ENCODE data around the gene ZNF213.

Gene ZNF213

DNA sequence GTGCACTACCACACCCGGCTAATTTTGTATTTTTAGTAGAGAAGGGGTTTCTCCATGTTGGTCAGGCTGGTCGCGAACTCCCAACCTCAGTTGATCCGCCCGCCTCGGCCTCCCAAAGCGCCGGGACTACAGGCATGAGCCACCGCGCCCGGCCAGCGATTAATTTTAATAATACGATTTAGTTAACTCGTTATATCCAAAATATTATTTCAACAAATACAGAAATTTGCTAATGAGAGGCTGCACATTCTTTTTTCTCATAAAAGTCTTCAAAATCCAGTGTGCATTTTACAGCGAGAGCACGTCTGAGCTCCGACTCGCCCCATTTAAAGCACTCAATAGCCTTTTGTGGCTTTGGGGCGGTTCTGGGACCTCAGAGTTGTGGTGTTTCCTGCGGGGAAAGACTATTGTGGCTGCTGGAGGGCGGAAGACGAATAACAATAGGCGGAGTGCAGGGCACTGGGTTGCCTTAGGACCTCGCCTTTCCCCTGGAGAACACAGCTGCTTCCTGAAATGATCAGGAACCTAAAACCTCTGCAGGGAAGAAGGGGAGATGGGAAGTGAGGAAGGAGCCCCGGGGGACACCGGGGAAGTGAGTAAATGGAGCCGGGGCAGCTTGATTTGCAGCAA is 32.9 kb upstream of the ZNF213 start:
- DNase-seq: no peak

DNA sequence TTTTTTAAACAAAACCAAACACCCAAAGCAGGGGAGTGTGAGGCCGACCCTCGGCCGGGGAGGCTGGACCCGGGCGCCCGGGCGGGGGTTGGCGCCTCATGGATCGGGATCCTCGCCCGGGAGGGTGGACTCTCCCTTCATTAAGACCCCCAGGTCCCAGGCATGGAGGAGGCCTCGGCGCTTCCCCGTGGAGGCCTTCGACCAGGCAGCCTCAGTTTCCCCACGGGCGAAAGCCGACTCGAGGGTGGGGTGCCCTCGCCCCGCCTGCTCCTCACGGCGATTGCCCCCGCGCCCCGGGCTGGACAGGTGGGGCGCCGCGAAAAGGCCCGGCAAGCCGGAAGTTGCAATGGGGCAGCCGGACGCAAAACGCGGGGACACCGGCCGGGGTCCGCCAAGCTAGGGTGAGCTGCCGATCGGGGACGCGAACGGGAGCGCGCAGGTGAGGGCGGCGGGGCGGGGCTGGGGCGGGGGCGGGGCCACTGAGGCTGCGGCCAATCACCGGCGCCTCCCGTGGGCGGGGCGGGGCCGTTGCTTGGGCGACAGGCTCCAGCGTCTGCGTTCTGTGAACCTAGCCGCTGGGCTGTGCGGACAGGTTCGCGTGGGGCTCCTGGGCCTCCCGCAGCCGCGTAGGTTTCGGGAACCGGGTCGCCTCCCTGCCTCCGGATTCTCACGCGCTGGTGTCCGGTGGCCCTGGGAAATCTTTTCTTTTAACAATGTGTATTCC is 28.5 kb upstream of the ZNF213 start:
- DNase-seq: peak; percentile 96

DNA sequence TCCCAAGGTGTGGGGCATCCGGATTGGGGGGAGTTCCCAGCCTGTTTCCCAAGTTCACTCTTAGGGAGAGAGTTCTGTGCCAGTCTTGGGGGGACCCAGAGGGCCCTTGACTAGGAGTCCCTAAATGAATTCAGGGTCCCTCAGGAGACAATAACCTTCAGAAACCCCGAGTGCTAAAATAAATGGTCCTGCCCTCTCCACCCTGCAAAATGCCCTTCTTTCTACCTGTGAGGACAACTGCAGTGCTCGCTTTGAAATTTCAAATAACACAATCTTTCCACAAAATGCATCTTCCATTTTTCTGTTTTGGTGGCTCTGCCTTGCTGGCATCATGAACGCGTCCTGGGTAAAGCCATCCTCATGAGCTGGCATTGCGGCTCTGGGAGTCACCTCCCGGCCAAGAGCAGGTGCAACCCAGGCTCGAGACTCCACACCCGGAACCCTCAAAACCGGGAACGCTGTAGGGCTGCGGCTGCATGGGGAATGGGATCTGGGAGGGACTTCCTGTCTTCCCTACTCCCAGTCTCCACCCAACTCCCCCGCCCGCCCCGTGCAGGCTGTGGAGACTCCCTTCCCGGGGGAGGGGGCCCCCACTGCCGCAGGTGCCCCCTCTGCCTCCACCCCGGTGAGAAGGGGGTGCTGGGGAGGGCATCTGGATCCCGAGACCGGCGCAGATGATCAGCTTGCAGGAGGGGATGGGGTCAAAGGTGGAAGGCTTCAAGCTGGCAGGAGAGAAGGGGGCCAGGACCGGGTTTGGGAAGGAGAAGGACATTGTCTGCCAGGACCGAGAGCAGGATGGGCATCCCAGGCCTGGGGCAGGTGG is 22.6 kb upstream of the ZNF213 start, which contains the start of gene ZNF205:
TSS of gene ZNF205 (plus strand) at position 529 of the 823 bp plus-strand sequence. CDS start 845 bp downstream, outside the sequence.
- peak; percentile 91 for DNase-seq

DNA sequence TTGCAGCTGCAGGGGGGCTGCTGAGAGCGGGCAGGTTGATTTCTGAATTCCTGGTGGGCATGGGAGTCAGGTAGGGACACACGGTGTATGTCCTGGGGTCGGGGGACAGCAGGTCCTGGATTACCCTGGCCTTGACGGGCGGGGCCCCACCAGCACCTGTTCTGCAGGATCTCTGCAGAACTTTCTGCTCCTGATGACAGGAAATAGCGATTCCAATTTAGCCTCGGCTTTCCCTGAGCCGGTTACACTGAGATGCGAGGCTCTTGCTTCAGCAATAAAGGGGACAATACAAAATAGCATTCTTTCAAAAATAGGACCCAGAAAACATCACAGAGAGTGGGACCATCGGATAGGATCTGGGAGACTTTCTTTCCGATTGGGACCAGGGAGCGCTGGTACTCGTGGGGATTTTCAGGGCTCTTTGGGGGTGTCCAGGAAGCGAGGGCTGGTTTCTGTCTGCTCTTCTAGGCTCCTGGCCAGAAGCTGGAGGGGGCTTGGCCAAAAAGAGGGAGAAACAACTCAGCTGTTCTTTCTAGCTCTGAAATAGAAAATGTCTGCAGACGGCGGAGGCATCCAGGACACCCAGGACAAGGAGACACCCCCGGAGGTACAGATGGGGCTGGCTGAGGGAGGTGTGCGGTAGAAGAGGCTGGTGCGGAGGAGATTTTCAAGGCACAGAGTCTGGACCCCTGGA is 21.8 kb upstream of the ZNF213 start:
- DNase-seq: no peak

DNA sequence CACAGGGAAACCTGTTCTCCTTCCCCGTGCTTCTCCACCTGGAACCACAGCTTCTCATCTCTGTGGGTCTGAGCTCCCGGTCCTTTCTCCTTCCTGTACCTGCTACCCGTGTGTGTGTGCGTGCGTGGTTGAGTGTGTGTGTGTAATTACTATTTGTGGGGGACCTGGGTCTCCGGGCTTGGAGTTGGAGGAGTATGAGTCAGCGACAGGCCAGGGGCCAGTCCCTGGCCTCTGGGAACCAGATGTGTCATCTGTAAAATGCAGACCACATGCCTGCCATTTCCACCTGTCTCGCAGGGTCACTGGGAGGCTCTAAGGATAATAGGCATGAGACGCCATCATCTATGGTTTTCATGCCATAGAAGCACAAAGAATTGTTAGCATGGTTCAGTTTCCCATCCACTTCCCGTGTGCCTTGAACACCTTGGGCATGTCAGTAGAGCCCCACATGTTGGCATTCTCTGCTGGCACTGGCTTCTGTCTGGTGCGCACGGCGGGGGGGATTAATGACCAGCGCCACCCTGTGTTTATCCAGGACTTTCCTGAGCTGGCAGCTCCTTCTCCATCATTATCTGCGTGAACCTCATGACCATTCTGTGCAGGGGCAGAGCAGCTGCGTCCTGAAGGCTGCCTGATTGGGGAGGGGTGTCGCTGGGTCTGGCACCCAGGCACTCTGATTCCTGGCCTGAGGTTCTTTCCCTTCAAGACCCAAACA is 20.9 kb upstream of the ZNF213 start:
- no peak for DNase-seq

DNA sequence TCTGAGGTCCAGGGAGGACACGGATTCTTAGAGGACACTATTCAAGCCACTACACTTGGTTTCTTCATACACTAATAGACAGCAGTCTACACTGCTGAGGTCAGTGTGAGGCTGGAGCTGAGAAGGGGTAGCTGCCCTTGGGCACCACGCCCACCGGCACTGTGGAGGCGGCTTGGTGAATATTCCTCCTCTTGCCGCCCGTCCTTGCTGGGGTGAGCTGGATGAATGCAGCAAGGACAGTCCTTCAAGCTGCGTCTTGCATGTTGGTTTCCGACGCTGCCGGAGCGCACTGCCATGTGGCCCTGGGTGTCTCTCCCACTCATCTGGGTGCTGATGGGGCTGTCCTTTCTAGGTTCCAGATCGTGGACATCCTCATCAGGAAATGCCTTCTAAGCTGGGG is 19.8 kb upstream of the ZNF213 start:
- DNase-seq: no peak

DNA sequence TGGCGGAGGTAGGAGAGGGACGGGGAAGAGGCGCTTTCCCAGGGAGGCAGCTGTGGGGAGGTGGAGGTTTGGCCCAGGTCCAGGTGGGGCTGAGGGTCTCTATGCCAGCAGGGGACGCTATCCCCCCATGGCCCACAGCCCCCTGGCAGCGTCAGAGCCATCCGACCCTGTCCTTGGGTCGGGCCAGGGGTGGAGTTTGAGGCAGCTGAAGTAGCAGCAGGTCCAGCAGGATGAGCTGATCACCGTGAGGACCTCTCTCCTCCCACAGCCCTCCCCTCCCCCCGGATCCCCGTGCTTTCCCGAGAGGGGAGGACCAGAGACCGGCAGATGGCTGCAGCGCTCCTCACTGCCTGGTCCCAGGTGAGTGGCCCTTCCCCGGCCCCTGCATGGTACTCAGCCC is 19.3 kb upstream of the ZNF213 start:
- DNase-seq: no peak

DNA sequence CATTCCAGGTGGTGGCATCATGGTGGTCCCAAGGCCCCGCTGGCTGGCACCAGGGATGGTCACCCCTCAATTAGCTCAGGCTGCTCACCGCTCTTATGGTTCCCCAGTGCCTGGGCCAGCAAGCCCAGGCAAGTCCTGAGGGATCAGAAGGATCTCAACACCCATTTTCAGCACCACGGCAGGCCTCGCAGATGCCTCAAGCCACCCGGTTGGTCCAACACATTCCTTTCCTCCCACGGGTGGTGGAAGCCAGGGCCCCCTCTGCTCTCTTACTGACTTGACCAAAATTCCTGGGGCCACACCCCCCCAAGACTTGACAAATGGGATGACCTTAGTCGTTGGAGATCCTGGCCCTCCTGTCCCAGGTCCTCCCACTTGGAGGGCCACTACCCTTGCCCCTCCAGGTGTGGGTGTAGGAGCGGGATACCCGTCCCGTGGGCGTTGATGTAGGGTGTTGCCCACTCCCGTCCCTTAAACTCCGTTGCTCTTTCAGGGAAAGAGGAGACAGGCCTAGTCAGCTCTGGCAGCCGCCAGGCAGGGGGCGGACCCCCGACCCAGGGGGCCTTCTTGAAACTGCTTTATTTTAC is 16.5 kb upstream of the ZNF213 start:
- DNase-seq: no peak

DNA sequence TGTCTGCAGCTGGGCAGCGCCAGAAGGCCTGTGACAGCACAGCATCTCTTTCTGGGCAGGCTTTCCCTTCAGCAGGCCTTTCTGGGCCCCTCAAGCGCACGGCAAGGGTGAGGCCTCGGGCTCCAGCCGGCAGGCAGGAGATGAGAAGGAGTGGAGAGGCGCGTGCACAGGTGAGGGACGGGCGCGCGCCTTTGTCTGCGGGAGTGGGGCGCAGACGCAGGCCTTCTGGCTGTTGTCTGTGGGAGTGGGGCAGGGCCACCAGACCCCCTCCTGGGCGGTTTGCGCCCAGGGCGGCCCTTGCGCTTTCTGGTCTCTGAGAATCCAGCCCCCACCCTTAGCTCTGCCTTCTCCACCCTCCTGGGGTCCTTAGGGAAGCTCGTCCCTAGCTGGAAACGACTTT is 16.0 kb upstream of the ZNF213 start:
- no peak for DNase-seq

DNA sequence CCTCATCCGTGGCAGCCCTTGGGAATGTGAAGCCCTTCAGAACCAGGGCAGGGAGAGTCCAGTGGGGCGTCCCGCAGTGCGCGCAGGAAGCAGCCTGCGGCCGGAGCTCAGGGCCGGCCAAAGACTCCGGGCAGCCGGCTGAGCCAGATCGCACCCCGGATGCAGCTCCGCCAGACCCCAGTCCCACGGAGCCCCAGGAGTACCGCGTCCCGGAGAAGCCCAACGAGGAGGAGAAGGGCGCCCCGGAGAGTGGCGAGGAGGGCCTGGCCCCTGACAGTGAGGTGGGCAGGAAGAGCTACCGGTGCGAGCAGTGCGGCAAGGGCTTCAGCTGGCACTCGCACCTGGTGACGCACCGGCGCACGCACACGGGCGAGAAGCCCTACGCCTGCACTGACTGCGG is 15.5 kb upstream of the ZNF213 start:
- DNase-seq: no peak

DNA sequence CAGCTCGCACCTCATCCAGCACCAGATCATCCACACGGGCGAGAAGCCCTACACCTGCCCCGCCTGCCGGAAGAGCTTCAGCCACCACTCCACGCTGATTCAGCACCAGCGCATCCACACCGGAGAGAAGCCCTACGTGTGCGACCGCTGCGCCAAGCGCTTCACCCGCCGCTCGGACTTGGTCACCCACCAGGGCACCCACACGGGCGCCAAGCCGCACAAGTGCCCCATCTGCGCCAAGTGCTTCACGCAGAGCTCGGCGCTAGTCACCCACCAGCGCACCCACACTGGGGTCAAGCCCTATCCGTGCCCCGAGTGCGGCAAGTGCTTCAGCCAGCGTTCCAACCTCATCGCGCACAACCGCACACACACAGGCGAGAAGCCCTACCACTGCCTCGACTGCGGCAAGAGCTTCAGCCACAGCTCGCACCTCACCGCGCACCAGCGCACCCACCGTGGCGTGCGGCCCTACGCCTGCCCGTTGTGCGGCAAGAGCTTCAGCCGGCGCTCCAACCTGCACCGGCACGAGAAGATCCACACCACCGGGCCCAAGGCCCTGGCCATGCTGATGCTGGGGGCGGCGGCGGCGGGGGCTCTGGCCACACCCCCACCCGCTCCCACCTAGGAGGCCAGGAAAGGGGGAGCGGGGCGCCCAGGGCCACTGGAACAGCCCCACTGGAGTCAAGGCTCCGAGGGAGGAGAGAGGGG is 15.0 kb upstream of the ZNF213 start:
- DNase-seq: no peak

DNA sequence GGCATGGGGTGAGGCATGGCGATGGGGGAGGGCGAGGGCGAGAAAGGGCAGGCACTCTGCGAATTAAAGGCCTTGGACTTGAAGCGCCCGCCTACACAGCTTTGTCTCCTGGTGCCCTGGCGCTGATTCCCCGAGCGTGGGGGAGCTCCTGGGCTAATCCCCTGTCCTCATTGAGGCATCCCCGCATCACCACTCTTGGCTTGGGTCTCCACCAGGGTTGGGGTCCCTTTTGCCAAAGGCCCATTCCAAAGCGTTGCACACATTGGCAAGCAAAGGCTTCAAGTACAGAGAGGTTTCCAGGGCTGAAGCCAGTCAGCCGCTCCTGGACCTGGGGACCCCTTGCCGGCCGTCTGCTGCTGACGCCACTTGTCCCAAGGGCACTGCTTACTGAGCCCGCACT is 14.4 kb upstream of the ZNF213 start:
- DNase-seq: no peak

DNA sequence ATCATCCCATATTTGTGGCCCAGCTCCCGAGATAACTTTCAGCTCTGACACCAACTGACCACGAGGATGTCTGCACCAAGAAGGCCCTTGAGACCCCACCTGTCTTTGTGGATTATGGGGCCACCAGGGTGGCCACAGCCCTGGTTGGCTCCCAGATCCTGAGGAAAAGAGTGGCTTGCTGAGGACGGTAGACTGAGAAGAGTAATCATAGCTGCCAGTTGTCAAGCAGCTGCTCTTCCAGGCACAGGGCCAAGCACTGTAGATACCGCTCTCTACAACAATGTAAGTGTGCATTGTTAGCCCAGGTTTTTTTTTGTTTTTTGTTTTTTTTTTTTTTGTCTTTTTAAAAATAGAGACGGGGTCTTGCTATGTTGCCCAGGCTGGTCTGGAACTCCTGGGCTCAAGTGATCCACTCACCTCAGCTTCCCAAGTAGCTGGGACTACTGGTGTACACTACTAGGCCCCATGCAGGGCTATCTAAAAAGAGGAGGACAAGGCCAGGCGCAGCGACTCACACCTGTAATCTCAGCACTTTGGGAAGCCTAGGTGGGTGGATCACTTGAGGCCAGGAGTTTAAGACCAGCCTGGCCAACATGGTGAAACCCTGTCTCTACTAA is 12.9 kb upstream of the ZNF213 start:
- DNase-seq: peak; percentile 19

DNA sequence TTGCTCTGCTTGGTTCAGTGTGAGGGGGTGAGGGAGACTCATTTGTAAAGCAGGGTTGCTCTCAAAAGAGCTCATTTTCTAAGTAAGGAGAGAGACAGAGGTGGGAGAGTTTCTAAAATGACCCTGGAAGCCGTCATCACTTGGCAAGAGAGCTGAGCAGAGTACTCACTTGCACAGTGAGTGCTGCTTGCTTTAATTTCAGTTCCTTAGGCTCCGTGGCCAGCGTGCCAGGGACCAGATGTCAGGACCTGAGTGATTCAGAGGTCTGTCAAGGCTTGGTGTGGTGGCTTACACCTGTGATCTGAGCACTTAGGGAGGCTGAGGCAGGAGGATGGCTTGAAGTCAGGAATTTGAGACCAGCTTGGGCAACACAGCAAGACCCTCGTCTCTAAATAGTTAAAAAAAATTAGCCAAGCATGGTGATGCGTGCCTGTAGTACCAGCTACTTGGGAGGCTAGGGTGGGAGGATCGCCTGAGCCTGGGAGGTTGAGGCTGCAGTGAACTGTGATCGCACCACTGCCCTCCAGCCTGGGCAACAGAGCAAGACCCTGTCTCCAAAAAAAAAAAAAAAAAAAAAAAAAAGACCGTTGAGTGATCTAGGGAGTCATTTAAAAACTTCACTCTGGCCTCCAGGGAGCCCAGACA is 11.8 kb upstream of the ZNF213 start:
- DNase-seq: no peak

DNA sequence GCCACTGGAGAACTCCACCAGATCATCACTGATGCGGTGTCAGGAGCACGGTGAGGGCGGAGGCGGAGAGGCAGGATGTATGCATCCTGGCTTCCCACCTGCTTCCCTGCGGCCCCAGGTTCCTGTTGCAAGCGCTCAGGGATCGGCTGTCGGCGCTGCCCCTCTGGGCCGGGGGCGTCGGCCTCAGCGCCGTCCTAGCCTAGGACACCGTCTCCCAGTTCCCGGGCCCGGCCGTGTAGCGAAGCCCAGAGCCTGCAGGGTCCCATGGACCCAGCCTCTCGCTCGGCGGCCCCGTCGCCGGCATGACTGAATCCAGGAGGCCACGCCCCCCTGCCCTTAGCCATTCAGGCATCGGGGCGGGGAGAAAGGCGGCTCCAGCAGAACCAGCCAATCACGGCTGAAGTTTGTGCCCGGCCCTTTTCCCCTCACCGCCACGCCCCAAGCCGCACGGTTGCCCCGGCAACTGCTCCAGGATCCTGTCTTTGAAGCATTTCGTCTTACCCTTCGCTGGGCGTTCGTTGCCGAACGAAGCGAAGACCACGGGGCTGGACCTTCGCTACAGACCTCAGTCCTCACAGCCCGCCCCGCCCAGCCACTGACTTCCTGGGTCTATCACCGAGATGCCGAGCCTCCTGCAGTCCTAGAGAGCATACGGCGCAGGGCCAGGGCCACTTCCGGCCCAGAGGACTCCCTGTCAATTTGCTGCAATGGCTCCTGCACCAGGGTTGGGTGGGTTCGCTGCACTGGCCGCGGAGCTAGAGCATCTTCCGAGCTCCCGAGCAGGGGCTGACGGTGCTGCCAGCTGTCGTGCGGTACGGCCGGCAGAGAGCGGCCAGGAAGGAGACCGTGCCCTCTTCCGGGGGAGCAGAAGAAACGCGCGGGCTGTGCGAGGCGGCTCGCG is 10.6 kb upstream of the ZNF213 start:
- DNase-seq: peak; percentile 96

DNA sequence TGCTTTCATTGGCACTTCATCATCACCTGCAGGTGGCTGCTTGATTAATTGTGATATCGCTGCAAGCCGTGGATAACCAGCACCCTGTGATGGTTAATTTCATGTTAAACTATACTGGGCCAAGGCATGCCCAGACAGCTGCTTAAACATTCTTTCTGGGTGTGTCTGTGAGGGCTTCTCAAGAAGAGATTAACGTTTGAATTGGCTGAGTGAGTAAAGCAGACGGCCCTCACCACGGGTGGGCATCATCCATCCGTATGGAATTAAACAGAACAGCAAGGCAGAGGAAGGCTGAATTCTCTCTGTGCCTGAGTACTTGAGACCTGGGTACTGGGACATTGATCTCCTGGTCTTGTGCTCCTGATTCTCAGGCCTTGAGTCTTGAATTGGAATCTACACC is 7.1 kb upstream of the ZNF213 start:
- no peak for DNase-seq

DNA sequence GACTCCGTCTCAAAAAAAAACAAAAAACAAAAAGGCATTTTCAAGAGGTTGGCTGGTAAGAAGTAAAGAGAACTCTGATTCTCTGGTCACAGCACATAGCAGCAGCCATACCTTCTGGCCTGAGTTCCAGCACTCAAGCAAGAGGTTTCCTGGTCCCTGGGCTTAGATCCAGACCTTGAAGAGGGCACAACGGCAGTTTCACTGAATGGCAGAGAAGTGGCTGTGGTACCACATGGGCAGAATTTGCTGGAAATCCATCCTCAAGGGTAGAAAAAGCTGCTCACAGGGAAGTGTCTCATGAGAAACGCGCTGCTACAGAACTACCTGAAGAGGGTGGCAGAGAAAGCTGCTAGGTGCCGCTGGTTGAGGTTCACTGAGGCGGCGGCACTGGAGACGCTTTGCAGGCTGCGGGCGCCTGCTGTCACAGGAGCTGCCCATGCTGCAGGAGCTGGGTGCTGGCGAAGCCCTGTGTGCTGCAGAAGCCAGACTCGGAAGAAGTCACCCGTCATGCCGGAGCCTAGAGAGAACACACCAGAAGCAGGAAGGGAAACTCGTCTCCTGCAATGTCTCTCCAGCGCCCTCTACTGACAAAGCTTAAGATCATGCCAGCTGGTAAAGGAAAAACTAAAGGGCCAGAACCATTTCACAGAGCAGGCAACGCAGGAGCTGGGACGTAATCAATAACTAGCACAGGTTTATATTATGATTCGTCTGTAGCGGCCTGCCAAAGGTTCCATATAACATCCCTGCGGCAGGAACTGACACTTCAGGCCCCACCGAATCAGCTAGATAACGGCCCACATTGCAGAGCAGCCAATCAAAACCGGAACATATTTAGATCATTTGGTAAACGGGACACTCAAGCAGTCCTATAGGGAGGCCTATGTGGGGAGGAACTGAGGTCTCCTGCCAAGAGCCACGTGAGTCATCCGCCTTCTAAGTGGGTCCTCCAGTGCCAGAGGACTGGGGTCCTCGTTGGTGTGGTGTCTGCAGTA is 5.4 kb upstream of the ZNF213 start:
- DNase-seq: peak; percentile 91

DNA sequence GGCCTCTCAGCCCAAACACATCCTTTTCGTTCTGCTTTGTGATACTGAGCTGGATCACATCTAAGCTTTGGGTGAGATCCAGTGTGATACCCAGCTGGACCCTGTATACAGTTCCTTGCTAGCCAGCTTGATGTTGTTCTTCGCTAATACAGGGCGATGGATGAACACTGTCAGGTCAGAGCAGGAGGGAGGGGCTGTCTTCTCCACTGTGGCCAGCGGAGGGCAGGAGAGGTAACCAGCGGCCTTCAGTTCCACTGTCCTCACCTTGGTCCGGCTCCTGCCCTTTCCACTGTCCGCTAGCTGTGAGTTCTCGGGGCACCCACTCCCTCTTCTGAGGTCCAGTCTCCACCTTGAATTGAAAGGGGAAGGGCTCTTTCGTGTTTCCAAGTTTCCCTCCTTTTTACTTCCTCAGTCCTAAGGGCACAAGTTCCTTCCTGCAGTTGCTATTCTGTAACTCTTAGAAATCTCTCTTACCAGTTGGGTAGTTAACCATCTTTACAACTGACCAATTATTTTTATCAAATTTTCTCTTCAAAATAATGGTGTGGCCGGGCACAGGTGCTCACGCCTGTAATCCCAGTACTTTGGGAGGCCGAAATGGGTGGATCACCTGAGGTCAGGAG is 3.0 kb upstream of the ZNF213 start:
- DNase-seq: peak; percentile 67

Data from DMS53 (cell line).